Liver (tissue), 9 donors: Measurements from ENCODE around the gene NAA80. TPM values are rescaled to one million over a fixed set of nuclear protein-coding genes. Genes with fewer than 3 reads are reported as not detected.

Experiments
- DNase-seq: peaks from one replicate; pipeline ENCODE4 v3.0.0-alpha.2; 2017; ENCODE audit warnings: low spot score
- H3K27ac ChIP-seq, 2 donors: one replicate each; pipeline ENCODE4 v1.7.0; 2013; ENCODE audit warnings: inconsistent platforms in 2 of 2, low read length in 2 of 2, control low read depth in 1 of 2, low read depth in 1 of 2, mild to moderate bottlenecking in 1 of 2
- H3K27me3 ChIP-seq, 4 donors: one replicate each; pipeline versions ENCODE4 v1.6.1 to v1.7.0; 2013; ENCODE audit warnings: low read length in 3 of 4, inconsistent platforms in 1 of 4, mild to moderate bottlenecking in 1 of 4, moderate library complexity in 1 of 4; ENCODE audit not compliant: control insufficient read depth in 4 of 4, insufficient read depth in 4 of 4
- H3K36me3 ChIP-seq, 4 donors: one replicate each; pipeline versions ENCODE4 v1.6.1 to v1.7.0; 2013; ENCODE audit warnings: low read length in 3 of 4, mild to moderate bottlenecking in 3 of 4, low read depth in 1 of 4, moderate library complexity in 1 of 4; ENCODE audit not compliant: control insufficient read depth in 4 of 4, insufficient read depth in 3 of 4
- H3K4me1 ChIP-seq, 4 donors: one replicate each; pipeline versions ENCODE4 v1.6.1 to v1.7.0; 2013; ENCODE audit warnings: low read length in 3 of 4, mild to moderate bottlenecking in 3 of 4, moderate library complexity in 1 of 4; ENCODE audit not compliant: control insufficient read depth in 4 of 4, insufficient read depth in 4 of 4
- H3K4me3 ChIP-seq, 3 donors: one replicate each; pipeline versions ENCODE4 v1.6.1 to v1.7.0; 2013; ENCODE audit warnings: low read length in 3 of 3, control low read depth in 1 of 3, low read depth in 1 of 3, mild to moderate bottlenecking in 1 of 3
- H3K9ac ChIP-seq, 2 donors: one replicate each; pipeline ENCODE4 v1.7.0; 2013; ENCODE audit warnings: low read length in 2 of 2, mild to moderate bottlenecking in 2 of 2, moderate library complexity in 2 of 2, control low read depth in 1 of 2, low read depth in 1 of 2
- H3K9me3 ChIP-seq, 4 donors: one replicate each; pipeline versions ENCODE4 v1.6.1 to v1.7.0; 2013; ENCODE audit warnings: low read length in 3 of 4; ENCODE audit not compliant: control insufficient read depth in 4 of 4
- ATF3 ChIP-seq: IDR thresholded peaks from 2 replicates; pipeline ENCODE4 v1.6.1; 2016; ENCODE audit warnings: antibody characterized with exemption
- CTCF ChIP-seq: fragments of 150-350 bp; IDR thresholded peaks from 2 replicates; pipeline ENCODE4 v1.5.1; 2017; ENCODE audit warnings: improper control_type of control experiment, low read depth, low read length; ENCODE audit not compliant: missing input control
- EGR1 ChIP-seq, 2 donors: IDR thresholded peaks; 2 replicates each; pipeline ENCODE4 v1.6.1; 2016 to 2018; ENCODE audit warnings: antibody characterized with exemption in 2 of 2, low read depth in 2 of 2
- FOXA1 ChIP-seq: IDR thresholded peaks from 2 replicates; pipeline ENCODE4 v1.6.1; 2016; ENCODE audit warnings: antibody characterized with exemption
- FOXA2 ChIP-seq: IDR thresholded peaks from 2 replicates; pipeline ENCODE4 v1.6.1; 2016; ENCODE audit warnings: antibody characterized with exemption
- HNF4A ChIP-seq, 2 donors: conservative IDR thresholded peaks; 2 replicates each; pipeline ENCODE4 v1.6.1; 2016; ENCODE audit warnings: antibody characterized with exemption in 2 of 2, mild to moderate bottlenecking in 2 of 2
- HNF4G ChIP-seq: IDR thresholded peaks from 2 replicates; pipeline ENCODE4 v1.6.1; 2016; ENCODE audit warnings: antibody characterized with exemption
- JUND ChIP-seq, 2 donors: IDR thresholded peaks; 2 replicates each; pipeline ENCODE4 v1.6.1; 2016; ENCODE audit warnings: antibody characterized with exemption in 2 of 2
- MAX ChIP-seq: IDR thresholded peaks from 2 replicates; pipeline ENCODE4 v1.6.1; 2016; ENCODE audit warnings: antibody characterized with exemption
- NR2F2 ChIP-seq: IDR thresholded peaks from 2 replicates; pipeline ENCODE4 v1.6.1; 2016; ENCODE audit warnings: antibody characterized with exemption
- RAD21 ChIP-seq, 2 donors: IDR thresholded peaks; 2 replicates each; pipeline ENCODE4 v1.6.1; 2016; ENCODE audit warnings: antibody characterized with exemption in 2 of 2, mild to moderate bottlenecking in 2 of 2
- RXRA ChIP-seq, 2 donors: IDR thresholded peaks; 2 replicates each; pipeline ENCODE4 v1.6.1; 2017 to 2018; ENCODE audit warnings: antibody characterized with exemption in 2 of 2, mild to moderate bottlenecking in 1 of 2
- SP1 ChIP-seq: IDR thresholded peaks from 2 replicates; pipeline ENCODE4 v1.6.1; 2018; ENCODE audit warnings: antibody characterized with exemption, mild to moderate bottlenecking
- TAF1 ChIP-seq: conservative IDR thresholded peaks from 2 replicates; pipeline ENCODE4 v1.6.1; 2016; ENCODE audit warnings: antibody characterized with exemption, mild to moderate bottlenecking
- YY1 ChIP-seq: IDR thresholded peaks from 2 replicates; pipeline ENCODE4 v1.6.1; 2016; ENCODE audit warnings: antibody characterized with exemption, mild to moderate bottlenecking
- ZBTB33 ChIP-seq: IDR thresholded peaks from 2 replicates; pipeline ENCODE4 v1.6.1; 2016; ENCODE audit warnings: antibody characterized with exemption
- WGBS: extraction: QIAGEN DNeasy Blood & Tissue Kit; methylation state at CpG from one replicate; pipeline ENCODE4 v1.1.7; 2013; 5-methylcytosine and 5-hydroxymethylcytosine counted together
- polyA plus RNA-seq, 2 donors: library from polyadenylated mRNA; stranded (reverse) in 1 of 2; unstranded in 1 of 2; fragments of 200-250 nt in 1 of 2; fragments of >200 nt in 1 of 2; fragmentation: Nextera tagmentation in 1 of 2; extraction: Ambion mirVana in 1 of 2; gene quantifications; one replicate each; pipeline versions ENCODE4 v1.2.1 to v1.2.3, GENCODE V29; 2013 to 2015
- total RNA-seq, 2 donors: library from RNA; depleted of rRNA; stranded (reverse); fragments of >200 nt; gene quantifications; one replicate each; pipeline ENCODE4 v1.2.3, GENCODE V29; 2014
- donor health status: healthy.
- donor health status: healthy.
- donor health status: healthy.
- donor health status: healthy.
- donor health status: healthy.

Gene NAA80
- total and polyA plus RNA-seq, 4 donors: 1.6 to 5.5 (median 2.0) TPM

GRCh38 chr3:50289130-50289529 lies 10.1 kb downstream of the NAA80 start:
- 98% methylated on average over 6 of the region's 6 CpGs for WGBS
- no peak overlapping the region for H3K27ac ChIP-seq
- no peak overlapping the region for H3K9ac ChIP-seq
- H3K9me3 ChIP-seq: no peaks in the 10 kb centered on the region
- TF ChIP-seq RAD21 (IDR thresholded peaks at IDR 0.05) (no peak), JUND (IDR thresholded peaks at IDR 0.05) (no peak), HNF4A (conservative IDR thresholded peaks at IDR 0.05) (no peak), FOXA2 (no peak), SP1 (no peak), MAX (no peak), EGR1 (IDR thresholded peaks at IDR 0.05; ENCODE audit: low read depth in 2 of 2) (no peak), FOXA1 (no peak), CTCF (no peak), HNF4G (no peak)
- no peak for DNase-seq
- peaks cover 5 to 25% (median 17%) of the 10 kb centered on the region in 4 donors for H3K4me1 ChIP-seq
- H3K36me3 ChIP-seq: peaks cover 5 to 41% (median 22%) of the 10 kb centered on the region in 4 donors
- H3K27me3 ChIP-seq: no peaks in the 10 kb centered on the region
- H3K4me3 ChIP-seq: no peak overlapping the region

GRCh38 chr3:50288387-50289007 lies 10.7 kb downstream of the NAA80 start:
- no peak for DNase-seq
- WGBS: 96% methylated on average over 23 of the region's 23 CpGs
- Histone ChIP-seq H3K4me3 (no peak overlapping the region), H3K27me3 (no peaks in the 10 kb centered on the region), H3K36me3 (peaks cover 5 to 41% (median 22%) of the 10 kb centered on the region in 4 donors), H3K9ac (no peak overlapping the region), H3K4me1 (peaks cover 5 to 25% (median 17%) of the 10 kb centered on the region in 4 donors), H3K9me3 (no peaks in the 10 kb centered on the region), H3K27ac (no peak overlapping the region)
- TF ChIP-seq FOXA1: no peak
- TF ChIP-seq NR2F2: no peak
- no peak for TF ChIP-seq FOXA2
- no peak for TF ChIP-seq MAX
- no peak for TF ChIP-seq RXRA (IDR thresholded peaks at IDR 0.05)
- TF ChIP-seq YY1: no peak
- no peak for TF ChIP-seq TAF1
- TF ChIP-seq RAD21 (IDR thresholded peaks at IDR 0.05): no peak
- TF ChIP-seq JUND (IDR thresholded peaks at IDR 0.05): no peak
- TF ChIP-seq HNF4G: no peak
- TF ChIP-seq ZBTB33: no peak
- no peak for TF ChIP-seq CTCF
- no peak for TF ChIP-seq ATF3
- TF ChIP-seq EGR1 (IDR thresholded peaks at IDR 0.05; ENCODE audit: low read depth in 2 of 2): no peak
- no peak for TF ChIP-seq HNF4A (conservative IDR thresholded peaks at IDR 0.05)
